GM04504 (cell line): Measurements from ENCODE around the gene GLRA3.

ENCODE experiments used
- DNase-seq: peaks from one replicate; pipeline ENCODE4 v3.0.0-alpha.2; 2012; ENCODE audit warnings: low read depth

The GLRA3 gene

GRCh38 chr4:174595141-174595929 lies 233.7 kb downstream of the GLRA3 start:
- no peak for DNase-seq

- no peak for DNase-seq
Observed at GRCh38 chr4:174593701-174594100, 235.3 kb downstream of the GLRA3 start.

- peak; percentile 26 for DNase-seq
Observed at GRCh38 chr4:174592985-174593335, 236.1 kb downstream of the GLRA3 start.

GRCh38 chr4:174592256-174592984 lies 236.6 kb downstream of the GLRA3 start:
- DNase-seq: no peak

- DNase-seq: no peak
Observed at GRCh38 chr4:174591243-174592021, 237.6 kb downstream of the GLRA3 start.

GRCh38 chr4:174590336-174590735 lies 238.7 kb downstream of the GLRA3 start:
- no peak for DNase-seq
